H1 (cell line): ENCODE measurements around the gene LYRM7. TPM values are rescaled to one million over a fixed set of nuclear protein-coding genes. Genes with fewer than 3 reads are reported as not detected.

Experiments
- CTCF ChIA-PET: fragments of 300-600 bp; sonication (Branson Sonifier 250); formaldehyde crosslinking; loops from one replicate; lab custom pipeline; 2021; ENCODE audit not compliant: partially characterized antibody; lab: Charles Lee
- POLR2A ChIA-PET: fragments of 300-600 bp; sonication (Branson Sonifier 250); formaldehyde crosslinking; loops from one replicate; lab custom pipeline; 2021; ENCODE audit warnings: inconsistent platforms; ENCODE audit not compliant: partially characterized antibody; lab: Charles Lee
- DNase-seq, 2 experiments: peaks; one replicate each; pipeline versions ENCODE4 v3.0.0 to v3.0.0-alpha.2; 2010 to 2022; ENCODE audit warnings: low spot score in 2 of 2, low read depth in 1 of 2, mixed read lengths in 1 of 2
- FAIRE-seq: peaks from 2 replicates; lab custom pipeline; 2011; peaks lifted over from hg19 to GRCh38; lab: Jason Lieb, UNC
- H2AFZ ChIP-seq: 2 replicates; pipeline ENCODE4 v1.8.1; 2012; ENCODE audit warnings: low read length, inconsistent platforms
- H2AK5ac ChIP-seq: 2 replicates; pipeline ENCODE4 v1.6.1; 2013; ENCODE audit warnings: low read depth, low read length
- H2BK120ac ChIP-seq: replicated peaks from 2 replicates; pipeline ENCODE3; 2013; ENCODE audit warnings: low read depth, low read length, inconsistent platforms
- H2BK12ac ChIP-seq: 2 replicates; pipeline ENCODE4 v1.6.1; 2013; ENCODE audit warnings: low read depth, low read length
- H2BK15ac ChIP-seq: 2 replicates; pipeline ENCODE4 v1.6.1; 2013; ENCODE audit warnings: low read length
- H2BK20ac ChIP-seq: 2 replicates; pipeline ENCODE4 v1.6.1; 2013; ENCODE audit warnings: low read length
- H2BK5ac ChIP-seq: 2 replicates; pipeline ENCODE4 v1.6.1; 2013; ENCODE audit warnings: low read depth, low read length
- H3K14ac ChIP-seq: 2 replicates; pipeline ENCODE4 v1.6.1; 2013; ENCODE audit warnings: inconsistent platforms; ENCODE audit not compliant: insufficient read length
- H3K18ac ChIP-seq: 2 replicates; pipeline ENCODE4 v1.6.1; 2013; ENCODE audit warnings: low read length; ENCODE audit errors: extremely low read depth
- H3K23ac ChIP-seq: 2 replicates; pipeline ENCODE4 v1.6.1; 2013; ENCODE audit warnings: inconsistent platforms; ENCODE audit not compliant: insufficient read length
- H3K23me2 ChIP-seq: 2 replicates; pipeline ENCODE4 v1.6.1; 2013; ENCODE audit warnings: low read depth, low read length
- H3K27ac ChIP-seq: 2 replicates; pipeline ENCODE4 v1.6.1; 2011; ENCODE audit warnings: low read depth, low read length, inconsistent platforms
- H3K27me3 ChIP-seq, 4 experiments: replicated peaks in 1 of 4; 1 replicate in 1 of 4; 2 replicates in 3 of 4; pipeline versions ENCODE4 v1.6.1 to v1.8.1; 2011 to 2013; ENCODE audit warnings: low read length in 3 of 4, mild to moderate bottlenecking in 3 of 4, inconsistent platforms in 2 of 4, mixed read lengths in 2 of 4, moderate library complexity in 1 of 4; ENCODE audit not compliant: control insufficient read depth in 3 of 4, insufficient read depth in 3 of 4; ENCODE audit errors: extremely low read depth in 1 of 4
- H3K36me3 ChIP-seq, 4 experiments: 2 replicates each; pipeline versions ENCODE4 v1.6.1 to v1.8.1; 2011 to 2013; ENCODE audit warnings: mild to moderate bottlenecking in 4 of 4, low read length in 3 of 4, moderate library complexity in 2 of 4, control low read depth in 1 of 4, inconsistent platforms in 1 of 4; ENCODE audit not compliant: insufficient read depth in 4 of 4, control insufficient read depth in 2 of 4
- H3K4ac ChIP-seq: replicated peaks from 2 replicates; pipeline ENCODE3; 2013; ENCODE audit warnings: low read length, low read depth, mixed read lengths, inconsistent platforms; ENCODE audit not compliant: insufficient read length
- H3K4me1 ChIP-seq, 4 experiments: replicated peaks in 1 of 4; 1 replicate in 1 of 4; 2 replicates in 3 of 4; pipeline versions ENCODE4 v1.6.1 to v1.8.1; 2011 to 2013; ENCODE audit warnings: low read length in 3 of 4, inconsistent platforms in 2 of 4, mixed read lengths in 1 of 4; ENCODE audit not compliant: insufficient read depth in 4 of 4, control insufficient read depth in 3 of 4
- H3K4me2 ChIP-seq, 2 experiments: 2 replicates each; pipeline versions ENCODE4 v1.6.1 to v1.8.1; 2011 to 2013; ENCODE audit warnings: low read depth in 2 of 2, low read length in 2 of 2, control low read depth in 1 of 2, inconsistent platforms in 1 of 2, mild to moderate bottlenecking in 1 of 2; ENCODE audit not compliant: insufficient read depth in 1 of 2
- H3K4me3 ChIP-seq, 4 experiments: fragments of 200-600, 300-600 bp in 1 of 4; sonication (generic), shearing (Covaris generic), sonication (Bioruptor Twin) in 1 of 4; 2 replicates each; pipeline versions ENCODE4 v1.5.1 to v1.8.1; 2011 to 2016; ENCODE audit warnings: low read length in 4 of 4, low read depth in 3 of 4, control low read depth in 2 of 4, inconsistent platforms in 2 of 4, mild to moderate bottlenecking in 2 of 4, mixed read lengths in 1 of 4, moderate library complexity in 1 of 4; ENCODE audit not compliant: insufficient read depth in 2 of 4; ENCODE audit errors: extremely low read depth in 1 of 4
- H3K56ac ChIP-seq: replicated peaks from 2 replicates; pipeline ENCODE3; 2013; ENCODE audit warnings: low read depth, mild to moderate bottlenecking, mixed read lengths, low read length, inconsistent platforms; ENCODE audit not compliant: insufficient read length
- H3K79me1 ChIP-seq: 2 replicates; pipeline ENCODE4 v1.6.1; 2013; ENCODE audit warnings: low read depth, low read length, control low read depth
- H3K79me2 ChIP-seq, 2 experiments: 2 replicates each; pipeline versions ENCODE4 v1.6.1 to v1.8.1; 2012 to 2013; ENCODE audit warnings: low read length in 2 of 2, mild to moderate bottlenecking in 2 of 2, inconsistent platforms in 1 of 2; ENCODE audit not compliant: insufficient read depth in 2 of 2, control insufficient read depth in 1 of 2
- H3K9ac ChIP-seq, 4 experiments: replicated peaks in 1 of 4; 1 replicate in 1 of 4; 2 replicates in 3 of 4; pipeline versions ENCODE4 v1.6.1 to v1.8.1; 2011 to 2013; ENCODE audit warnings: low read depth in 3 of 4, low read length in 3 of 4, control low read depth in 2 of 4, mild to moderate bottlenecking in 2 of 4, moderate library complexity in 2 of 4, inconsistent platforms in 1 of 4; ENCODE audit errors: extremely low read depth in 1 of 4
- H3K9me3 ChIP-seq, 2 experiments: 2 replicates each; pipeline versions ENCODE4 v1.6.1 to v1.8.1; 2012 to 2013; ENCODE audit warnings: mild to moderate bottlenecking in 2 of 2, moderate library complexity in 2 of 2, control low read depth in 1 of 2, inconsistent platforms in 1 of 2, low read depth in 1 of 2, low read length in 1 of 2, mixed read lengths in 1 of 2; ENCODE audit not compliant: insufficient read depth in 2 of 2
- H4K20me1 ChIP-seq, 2 experiments: replicated peaks in 1 of 2; 2 replicates each; pipeline versions ENCODE3 to v1.8.1; 2011 to 2013; ENCODE audit warnings: inconsistent platforms in 2 of 2, low read length in 2 of 2, mild to moderate bottlenecking in 1 of 2; ENCODE audit not compliant: insufficient read depth in 2 of 2, control insufficient read depth in 1 of 2
- H4K5ac ChIP-seq: 2 replicates; pipeline ENCODE4 v1.6.1; 2013; ENCODE audit warnings: low read length, low read depth, mixed read lengths, inconsistent platforms; ENCODE audit not compliant: insufficient read length
- H4K8ac ChIP-seq: 2 replicates; pipeline ENCODE4 v1.8.0; 2013; ENCODE audit warnings: mild to moderate bottlenecking, moderate library complexity, low read length, inconsistent platforms; ENCODE audit not compliant: insufficient read depth; ENCODE audit errors: extremely low read depth
- H4K91ac ChIP-seq: replicated peaks from 2 replicates; pipeline ENCODE3; 2013; ENCODE audit warnings: low read length, mixed read lengths, inconsistent platforms; ENCODE audit not compliant: insufficient read length
- E2F6 ChIP-seq: IDR thresholded peaks from 2 replicates; pipeline ENCODE4 v1.6.1; 2012; ENCODE audit warnings: inconsistent platforms
- KDM5A ChIP-seq: fragments of 200-600 bp; IDR thresholded peaks from 2 replicates; pipeline ENCODE4 v1.7.1; 2012; ENCODE audit warnings: mild to moderate bottlenecking, low read length, inconsistent platforms, mixed read lengths
- MAX ChIP-seq: IDR thresholded peaks from 2 replicates; pipeline ENCODE4 v1.6.1; 2012; ENCODE audit warnings: inconsistent platforms
- POLR2A ChIP-seq, 2 experiments: IDR thresholded peaks; 1 replicate in 1 of 2; 2 replicates in 1 of 2; pipeline ENCODE4 v1.6.1; 2011; ENCODE audit warnings: low read depth in 2 of 2, low read length in 2 of 2, mild to moderate bottlenecking in 2 of 2; ENCODE audit errors: control extremely low read depth in 1 of 2
- SAP30 ChIP-seq: fragments of 300-600 bp; sonication (generic); IDR thresholded peaks from 2 replicates; pipeline ENCODE4 v1.7.1; 2012; ENCODE audit warnings: low read length, moderate library complexity, mild to moderate bottlenecking, inconsistent platforms; ENCODE audit not compliant: insufficient read depth, insufficient replicate concordance
- ZNF274 ChIP-seq: IDR thresholded peaks from 2 replicates; pipeline ENCODE4 v1.7.0; 2012; ENCODE audit warnings: low read length, borderline replicate concordance; ENCODE audit errors: extremely low read depth
- WGBS, 2 experiments: shearing (Covaris generic) in 1 of 2; methylation state at CpG; one replicate each; pipeline versions ENCODE4 v1.1.6 to v1.1.7; 2013 to 2015; ENCODE audit warnings: low lambda C conversion rate in 2 of 2, mixed read lengths in 2 of 2, inconsistent platforms in 1 of 2, low coverage in 1 of 2, missing lambda C conversion rate in 1 of 2; ENCODE audit not compliant: insufficient replicate concordance in 2 of 2, insufficient coverage in 1 of 2, insufficient read length in 1 of 2; ENCODE audit errors: extremely low coverage in 1 of 2, missing lambda C conversion rate in 1 of 2; 5-methylcytosine and 5-hydroxymethylcytosine counted together
- polyA plus RNA-seq, 7 experiments: library from polyadenylated mRNA; depleted of rRNA in 3 of 7; stranded (reverse) in 5 of 7; unstranded in 2 of 7; fragments of >200 nt in 5 of 7; fragments of 200-250 nt in 2 of 7; gene quantifications; 1 replicate in 5 of 7; 2 replicates in 1 of 7; 4 replicates in 1 of 7; pipeline versions ENCODE4 v1.2.1 to v1.2.3, GENCODE V29; 2011 to 2013; ENCODE audit warnings: missing spikeins in 2 of 7, mixed read lengths in 2 of 7
- total RNA-seq: library from RNA; stranded (reverse); fragmentation: NEBNext Ultra II Directional; extraction: Animal tissue kit (Norgen Biotek cat#: 25700); gene quantifications from 2 replicates; pipeline ENCODE4 v1.2.1, GENCODE V29; 2021

The LYRM7 gene
- total and polyA plus RNA-seq, 2 of the 8 experiments (the other 6 are each of a cell fraction or from before 2014, with no cell fraction given) = 1.9 to 12.6 TPM

GRCh38 chr5:131171276-131171810 is 599 bp downstream of the LYRM7 start:
- no peak overlapping the region for H4K5ac ChIP-seq
- H3K27ac ChIP-seq = no peak overlapping the region
- H2BK5ac ChIP-seq = no peak overlapping the region
- FAIRE-seq (no peak), DNase-seq (no peak)
- H3K9me3 ChIP-seq = no peaks in the 10 kb centered on the region
- 14% methylated on average over 11 of the region's 11 CpGs; no CpG with 5 or more reads in 1 of the 2 experiments for WGBS, 2 experiments
- peaks cover 6% of the 10 kb centered on the region for H3K23me2 ChIP-seq
- ChIA-PET POLR2A (interaction anchor here (1.4 kb wide), 2 partner anchors 24 to 93 kb away, joined by 3 read pairs; partner anchors contain the start of gene CDC42SE2), CTCF (no interaction called here)
- no peaks in the 10 kb centered on the region for H3K79me1 ChIP-seq
- H2AK5ac ChIP-seq = no peak overlapping the region
- H4K8ac ChIP-seq = no peak overlapping the region
- no peak; the same call in 1 of the 2 replicates for TF ChIP-seq E2F6
- TF ChIP-seq KDM5A = 0 out of 2 replicates have a peak, but pooled peaks have one; percentile 11
- TF ChIP-seq MAX = no peak
- TF ChIP-seq ZNF274 = no peak
- peak; percentile 42 for TF ChIP-seq SAP30
- peak in 1 of 2 experiments; percentile 6; a peak in 1 of 3 replicates for TF ChIP-seq POLR2A (IDR thresholded peaks at IDR 0.05; ENCODE audit: control extremely low read depth in 1 of 2, low read depth in 2 of 2, low read length in 2 of 2)
- H3K9ac ChIP-seq = peak overlapping the region; percentile 42 to 91 (median 66)
- no peaks in the 10 kb centered on the region for H3K27me3 ChIP-seq
- no peak overlapping the region for H4K91ac ChIP-seq
- peak overlapping the region; percentile 94 to 100 for H3K4me2 ChIP-seq
- peaks cover 0 to 2% of the 10 kb centered on the region in 2 experiments; a peak in 1 of 4 replicates for H3K79me2 ChIP-seq
- no peak overlapping the region for H3K14ac ChIP-seq
- no peaks in the 10 kb centered on the region for H3K36me3 ChIP-seq
- no peak overlapping the region for H3K23ac ChIP-seq
- H3K4me3 ChIP-seq = peak overlapping the region; percentile 80 to 89 (median 86)
- no peaks in the 10 kb centered on the region for H4K20me1 ChIP-seq
- peak overlapping the region; percentile 43; the same call in 1 of the 2 replicates for H2AFZ ChIP-seq
- no peak overlapping the region for H3K4ac ChIP-seq
- no peak overlapping the region for H2BK12ac ChIP-seq
- no peak overlapping the region for H2BK20ac ChIP-seq
- no peak overlapping the region for H3K18ac ChIP-seq
- H2BK15ac ChIP-seq = no peak overlapping the region
- 0 out of 7 replicates have a peak, but pooled peaks cover 0 to 2% (median 0%) of the 10 kb centered on the region in 4 experiments for H3K4me1 ChIP-seq
- no peak overlapping the region for H2BK120ac ChIP-seq
- no peak overlapping the region for H3K56ac ChIP-seq
